GM19324 (cell line): ENCODE data around the gene PLA2G2D.
"Not testable (repeated sequence)": the region's sequence is repeated elsewhere in the genome, so short reads cannot be mapped to it uniquely, and the experiment has no call there.

ENCODE experiments used
- ATAC-seq: cut with Tn5 transposase; IDR thresholded peaks from one replicate; pipeline ENCODE4 v1.9.1; 2021; ENCODE audit warnings: mild to moderate bottlenecking, moderate library complexity; ENCODE audit not compliant: unreplicated experiment, low FRiP score

PLA2G2D gene

DNA sequence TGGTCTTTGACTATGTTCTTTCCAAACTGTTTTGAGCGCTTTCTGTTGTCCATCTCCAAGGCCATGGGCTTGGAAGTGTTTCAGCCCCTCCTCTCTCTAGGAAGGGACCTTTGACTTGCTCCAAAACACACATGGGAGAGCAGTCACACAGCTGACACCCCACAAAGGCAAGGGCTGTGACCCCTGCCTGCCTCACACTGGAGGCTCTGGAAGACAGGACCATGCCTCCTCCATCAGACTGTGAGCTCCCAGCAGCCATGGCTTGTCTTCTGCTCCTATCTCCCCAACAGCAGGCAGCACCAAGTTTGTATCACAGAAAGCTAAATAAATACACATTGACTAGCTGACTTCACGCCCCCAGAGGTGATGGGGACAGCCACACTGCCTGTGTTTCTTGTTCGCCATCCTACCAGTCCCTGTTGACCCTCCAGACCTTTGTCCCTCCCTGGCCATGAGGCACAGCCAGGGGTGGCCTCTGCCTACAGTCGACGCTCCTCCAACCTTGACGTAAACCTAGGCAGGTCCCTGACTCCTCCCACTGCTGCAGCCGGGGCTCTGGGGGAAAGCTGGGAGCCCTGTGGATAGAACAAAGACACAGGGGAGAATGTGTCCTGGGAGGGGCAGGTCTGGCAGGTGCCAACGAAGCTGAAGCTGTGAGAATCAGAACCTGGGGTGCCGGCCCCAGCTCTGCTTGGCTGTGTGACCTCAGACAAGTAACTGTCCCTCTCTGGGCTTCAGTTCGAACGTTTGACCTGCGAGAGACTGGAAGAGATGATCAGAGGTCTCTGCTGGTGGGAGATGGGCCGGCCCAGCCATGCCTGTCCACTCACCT is 24.6 kb upstream of the PLA2G2D start:
- ATAC-seq: no peak

DNA sequence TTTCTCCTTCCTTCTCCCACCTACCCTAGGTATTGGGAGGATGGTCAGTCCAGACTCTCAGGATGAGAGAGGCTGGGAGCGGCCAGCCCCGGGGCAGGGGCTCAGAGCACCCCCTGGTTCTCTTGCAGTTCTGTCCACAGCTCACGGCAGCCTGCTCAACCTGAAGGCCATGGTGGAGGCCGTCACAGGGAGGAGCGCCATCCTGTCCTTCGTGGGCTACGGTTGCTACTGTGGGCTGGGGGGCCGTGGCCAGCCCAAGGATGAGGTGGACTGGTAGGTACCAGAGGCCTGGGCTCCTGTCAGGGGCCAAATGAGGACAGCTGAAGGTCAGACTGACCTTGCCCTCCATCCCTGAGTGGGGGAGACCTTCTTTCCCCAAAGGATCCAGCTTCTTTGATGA is 24.0 kb upstream of the PLA2G2D start:
- no peak for ATAC-seq

DNA sequence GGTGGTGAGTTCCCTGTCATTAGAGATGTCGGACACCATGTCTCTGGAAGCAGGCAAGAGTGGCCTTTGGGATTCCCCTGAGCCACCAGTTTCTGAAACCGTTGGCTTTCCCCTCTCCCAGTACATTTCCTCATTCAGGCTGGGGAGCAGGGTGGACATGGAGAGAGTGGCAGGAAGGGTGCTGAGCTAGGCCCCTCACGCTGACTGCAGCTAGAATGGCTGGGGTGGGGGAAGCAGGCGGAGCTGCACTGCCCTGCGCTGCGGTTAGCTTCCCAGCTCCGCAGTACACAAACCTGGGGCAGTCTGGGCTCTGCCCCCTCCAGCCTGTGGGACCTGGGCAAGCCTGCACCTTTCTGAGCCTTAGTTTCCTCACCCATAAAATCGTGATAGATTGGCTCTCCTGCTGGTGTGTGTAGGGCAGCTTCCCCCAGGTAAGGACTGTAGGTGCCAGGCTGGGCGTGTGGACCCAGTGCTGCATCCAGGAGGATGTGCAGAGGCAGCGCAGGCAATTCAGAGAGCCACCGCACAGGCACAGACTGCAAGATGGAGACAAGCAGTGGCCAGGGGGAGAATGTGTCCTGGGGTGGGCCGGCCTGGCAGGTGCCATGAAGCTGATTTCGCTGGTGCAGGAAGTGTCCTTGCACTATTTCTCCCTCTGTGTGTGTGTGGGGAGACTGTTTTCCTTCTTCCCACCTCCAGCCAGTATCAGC is 22.8 kb upstream of the PLA2G2D start:
- no peak for ATAC-seq

DNA sequence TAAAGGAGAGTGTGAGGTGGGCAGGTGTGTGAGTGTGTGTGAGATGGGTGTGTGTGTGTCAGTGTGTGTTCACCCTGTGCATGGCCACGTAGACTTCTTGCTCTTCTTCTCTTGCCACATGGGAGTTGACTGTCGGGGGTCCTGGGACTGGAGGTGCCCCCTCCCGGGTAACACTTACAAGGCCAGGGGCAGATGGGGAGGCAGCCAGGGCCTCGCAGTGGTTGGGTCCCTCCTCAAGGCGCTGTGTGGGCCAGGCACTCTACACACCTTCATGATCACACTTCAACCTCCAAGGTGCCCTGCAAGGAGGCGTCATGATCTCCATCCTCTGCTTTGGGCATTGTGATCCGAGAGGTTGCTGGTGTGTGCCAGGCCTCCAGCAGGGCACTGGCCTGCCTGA is 22.1 kb upstream of the PLA2G2D start:
- ATAC-seq: no peak

DNA sequence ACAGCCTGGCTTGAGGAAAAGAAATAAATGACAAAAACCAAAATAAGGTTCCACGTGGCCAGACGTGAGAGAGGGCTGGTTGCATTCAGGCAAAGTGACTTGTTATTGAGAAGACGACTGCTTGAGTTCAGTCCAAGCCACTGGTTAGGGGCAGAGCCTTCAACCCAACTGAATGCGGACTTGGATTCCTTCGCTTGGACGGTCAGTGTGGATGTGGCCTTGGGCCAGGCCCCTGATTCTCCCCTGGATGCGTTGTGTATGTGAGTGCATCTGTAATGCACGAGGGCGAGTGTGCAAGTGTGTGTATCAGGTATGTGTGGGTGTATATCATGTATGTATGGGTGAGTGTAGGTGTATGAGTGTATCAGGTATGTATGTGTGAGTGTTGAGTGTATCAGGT is 21.7 kb upstream of the PLA2G2D start:
- no peak for ATAC-seq

DNA sequence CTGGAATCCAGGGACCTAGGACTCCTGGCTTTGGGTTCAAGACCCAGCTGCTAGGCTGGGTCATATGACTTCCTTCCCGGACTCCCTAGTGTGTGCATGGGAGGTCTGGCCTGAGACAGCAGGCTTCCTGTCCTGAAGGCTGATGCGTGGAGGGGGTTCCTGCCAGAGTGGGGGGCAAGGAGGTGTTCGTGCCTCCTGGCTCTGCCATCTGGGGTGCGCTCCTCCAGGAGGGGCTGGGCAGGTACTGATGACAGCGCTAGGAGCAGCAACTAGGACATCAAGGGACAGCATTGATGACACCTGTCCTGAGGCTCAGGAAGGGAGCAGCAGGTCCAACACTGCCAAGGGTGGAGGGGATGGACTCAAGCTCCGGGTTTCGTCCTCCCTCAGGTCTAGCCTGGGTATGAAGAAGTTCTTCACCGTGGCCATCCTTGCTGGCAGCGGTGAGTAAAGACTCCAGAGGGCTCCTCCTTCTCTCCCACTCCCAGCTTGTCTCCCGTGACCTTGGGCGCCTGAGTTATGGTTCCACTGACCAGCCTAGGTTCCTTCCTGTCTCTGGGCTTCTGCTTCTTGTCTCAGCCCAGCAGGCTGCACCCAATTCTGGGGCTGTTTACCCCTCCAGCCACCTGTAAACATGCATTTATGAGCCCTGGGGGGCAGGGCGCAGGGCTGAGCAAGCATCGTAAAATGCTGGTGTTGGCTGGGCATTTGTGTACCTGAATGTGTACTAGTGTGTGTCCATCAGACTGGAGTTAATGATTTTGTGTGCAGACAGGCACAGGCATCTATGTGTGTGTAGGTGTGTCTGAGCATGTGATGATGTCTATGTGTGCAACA is 20.7 kb upstream of the PLA2G2D start:
- no peak for ATAC-seq

DNA sequence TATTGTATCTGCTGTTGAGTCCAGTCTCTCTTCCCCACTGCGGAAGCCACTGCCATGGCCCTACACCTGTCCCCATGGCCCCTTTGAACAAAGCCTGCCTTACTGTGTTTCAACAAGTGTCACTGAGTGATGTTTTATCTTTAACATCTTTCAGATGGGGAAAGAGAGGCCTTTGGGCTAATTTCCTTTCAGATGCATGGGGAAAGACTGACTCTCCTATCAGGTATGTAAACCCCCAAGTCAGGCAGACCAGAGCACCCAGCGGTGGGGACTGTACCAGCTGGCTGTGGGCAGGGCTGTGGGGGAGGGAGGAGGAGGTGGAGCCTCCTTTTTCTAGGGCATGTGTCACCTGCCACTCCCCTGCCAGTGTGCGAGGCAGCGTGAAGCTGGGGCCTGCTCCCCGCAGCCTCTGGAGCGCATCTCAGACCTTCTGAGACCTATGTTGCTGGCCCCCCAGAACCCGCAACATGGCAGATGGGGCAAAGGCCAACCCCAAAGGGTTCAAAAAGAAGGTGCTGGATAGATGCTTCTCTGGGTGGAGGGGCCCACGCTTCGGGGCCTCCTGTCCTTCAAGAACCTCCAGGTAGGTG is 19.7 kb upstream of the PLA2G2D start, which contains the start of gene PLA2G2F:
PLA2G2F (plus strand) TSS at position 363 of the 590 bp plus-strand sequence; CDS start at position 468, 105 bp downstream.
- ATAC-seq: no peak

DNA sequence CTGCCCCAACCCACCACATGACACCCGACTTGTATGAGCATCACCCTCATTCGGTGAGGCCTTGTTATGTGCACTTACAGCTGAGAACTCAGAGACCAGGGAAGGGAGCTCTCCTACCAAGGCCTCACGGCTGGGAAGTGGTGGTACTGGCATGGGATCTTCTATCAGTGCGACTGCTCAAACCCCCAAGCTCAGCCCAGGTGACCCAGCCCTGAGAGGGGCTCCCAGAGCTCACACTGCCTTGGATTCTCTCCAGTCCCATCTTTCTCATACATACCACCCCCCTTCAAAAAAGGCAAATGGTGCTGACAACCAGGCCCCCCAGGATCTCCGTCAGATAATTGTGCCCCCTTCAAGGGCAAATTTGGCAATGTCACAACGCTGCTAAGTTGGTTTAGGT is 19.0 kb upstream of the PLA2G2D start:
- ATAC-seq: no peak

DNA sequence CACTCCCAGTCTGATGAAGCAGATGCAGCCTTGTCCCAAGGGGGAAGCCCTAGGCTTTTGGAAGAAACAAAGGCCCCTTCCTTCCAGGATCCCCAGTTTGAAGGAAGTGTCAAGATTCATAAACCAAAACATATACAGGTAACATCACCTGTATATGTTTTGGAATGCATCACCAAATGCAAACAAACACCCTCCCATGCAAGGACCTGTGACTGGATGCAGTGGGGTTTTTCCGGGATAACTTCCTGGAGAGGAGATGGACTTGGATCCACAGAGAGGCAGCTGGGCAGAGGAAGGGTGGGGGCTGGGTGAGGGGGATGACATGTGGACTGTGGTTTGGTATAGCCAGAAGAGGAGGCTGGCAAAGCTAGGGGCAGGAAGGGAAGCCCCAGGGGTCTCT is 18.3 kb upstream of the PLA2G2D start:
- ATAC-seq: no peak

DNA sequence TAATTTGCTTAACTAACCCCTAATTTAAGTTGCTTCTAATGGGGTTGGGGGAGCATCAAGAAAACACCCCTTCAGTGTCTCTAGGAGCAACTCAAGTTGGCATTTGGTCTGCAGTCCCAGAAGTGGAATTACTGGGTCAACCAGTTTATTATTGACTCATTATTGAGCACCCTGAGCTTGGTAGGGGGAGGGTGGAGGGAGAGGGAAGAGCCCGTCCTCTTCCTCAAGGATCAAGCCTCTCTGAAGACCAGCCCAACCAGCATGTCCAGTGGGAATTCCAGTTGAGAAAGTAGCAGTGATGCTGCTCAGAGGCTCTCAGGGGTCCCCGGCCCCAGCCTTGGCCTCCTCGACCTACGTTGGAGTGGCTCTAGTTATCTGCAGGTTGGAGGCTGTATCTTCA is 17.7 kb upstream of the PLA2G2D start:
- ATAC-seq: no peak

DNA sequence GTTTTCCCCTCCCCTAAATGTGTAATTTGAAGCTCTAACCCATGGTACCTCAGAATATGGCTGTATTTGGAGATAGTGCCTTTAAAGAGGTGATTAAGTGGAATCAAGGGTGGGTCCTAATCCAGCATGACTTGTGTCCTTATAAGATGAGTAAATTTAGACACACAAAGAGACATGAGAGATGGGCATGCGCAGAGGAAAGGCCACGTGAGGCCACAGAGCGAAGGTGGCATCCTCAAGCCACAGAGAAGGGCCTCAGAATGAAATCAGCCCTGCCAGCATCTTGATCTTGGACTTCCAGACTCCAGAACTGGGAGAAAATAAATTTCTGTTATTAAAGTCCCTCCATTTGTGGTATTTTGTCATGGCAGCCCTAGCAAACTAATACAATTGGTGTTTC is 16.9 kb upstream of the PLA2G2D start:
- ATAC-seq: no peak

DNA sequence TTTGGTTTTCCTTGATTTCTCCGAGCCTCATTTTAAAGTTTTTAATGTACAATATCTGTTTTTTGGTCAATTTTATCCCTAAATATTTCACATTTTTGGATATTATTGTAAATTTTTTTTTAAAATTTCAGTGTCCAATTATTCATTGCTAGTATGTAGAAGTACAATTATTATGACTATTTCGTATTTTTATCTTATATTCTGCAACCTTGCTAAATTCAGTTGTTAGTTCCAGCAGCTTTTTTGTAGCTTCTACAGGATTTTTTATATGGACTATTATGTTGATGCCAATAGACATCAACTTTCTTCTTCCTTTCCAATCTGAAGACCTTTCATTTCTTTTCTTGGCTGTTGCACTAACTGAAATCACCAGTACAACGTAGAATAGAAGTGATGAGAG is 15.7 kb upstream of the PLA2G2D start:
- no peak for ATAC-seq

DNA sequence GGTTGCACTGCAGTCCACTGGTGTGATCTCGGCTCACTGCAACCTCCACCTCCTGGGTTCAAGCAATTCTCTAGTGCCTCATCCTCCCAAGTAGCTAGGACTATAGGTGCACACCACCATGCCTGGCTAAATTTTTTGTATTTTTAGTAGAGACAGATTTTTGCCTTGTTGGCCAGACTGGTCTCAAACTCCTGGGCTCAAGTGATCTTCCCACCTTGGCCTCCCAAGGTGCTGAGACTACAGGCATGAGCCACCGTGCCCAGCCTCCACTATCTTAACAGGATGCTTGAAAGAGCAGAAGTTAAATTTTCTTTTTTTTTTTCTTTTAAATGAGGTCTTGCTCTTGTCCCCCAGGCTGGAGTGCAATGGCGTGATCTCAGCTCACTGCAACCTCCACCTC is 11.2 kb upstream of the PLA2G2D start:
- not testable (repeated sequence) for ATAC-seq

DNA sequence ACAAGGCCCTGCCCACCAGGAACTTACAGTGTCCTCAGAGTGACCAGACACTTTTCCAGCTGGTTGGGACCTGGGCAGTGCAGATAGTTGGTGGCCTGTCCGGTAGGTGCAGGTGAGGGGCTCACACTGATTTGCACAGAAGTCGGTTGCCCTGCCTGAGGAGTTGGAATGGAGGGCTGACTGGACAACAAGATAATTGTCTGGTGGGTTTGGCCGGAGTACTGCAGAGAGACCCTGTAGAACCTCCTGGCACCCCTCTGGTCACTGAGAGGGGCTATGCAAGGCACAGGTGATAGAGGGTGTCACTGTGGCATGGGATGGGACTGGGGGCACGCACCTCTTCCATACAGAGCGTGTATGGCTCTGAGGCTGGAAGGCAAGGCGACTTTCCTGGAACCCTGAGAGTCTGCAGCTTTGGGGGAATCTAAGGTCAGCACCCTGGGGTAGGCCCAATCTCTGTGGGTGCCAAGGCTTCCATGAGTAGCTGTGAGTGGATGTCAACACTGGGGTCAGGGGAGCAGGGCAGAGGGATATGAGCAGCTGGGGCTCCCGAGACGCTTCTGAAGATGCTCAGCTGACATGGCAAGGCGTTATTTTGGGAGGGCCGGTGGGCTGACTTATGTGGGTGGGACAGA is 7.6 kb upstream of the PLA2G2D start:
- ATAC-seq: no peak

DNA sequence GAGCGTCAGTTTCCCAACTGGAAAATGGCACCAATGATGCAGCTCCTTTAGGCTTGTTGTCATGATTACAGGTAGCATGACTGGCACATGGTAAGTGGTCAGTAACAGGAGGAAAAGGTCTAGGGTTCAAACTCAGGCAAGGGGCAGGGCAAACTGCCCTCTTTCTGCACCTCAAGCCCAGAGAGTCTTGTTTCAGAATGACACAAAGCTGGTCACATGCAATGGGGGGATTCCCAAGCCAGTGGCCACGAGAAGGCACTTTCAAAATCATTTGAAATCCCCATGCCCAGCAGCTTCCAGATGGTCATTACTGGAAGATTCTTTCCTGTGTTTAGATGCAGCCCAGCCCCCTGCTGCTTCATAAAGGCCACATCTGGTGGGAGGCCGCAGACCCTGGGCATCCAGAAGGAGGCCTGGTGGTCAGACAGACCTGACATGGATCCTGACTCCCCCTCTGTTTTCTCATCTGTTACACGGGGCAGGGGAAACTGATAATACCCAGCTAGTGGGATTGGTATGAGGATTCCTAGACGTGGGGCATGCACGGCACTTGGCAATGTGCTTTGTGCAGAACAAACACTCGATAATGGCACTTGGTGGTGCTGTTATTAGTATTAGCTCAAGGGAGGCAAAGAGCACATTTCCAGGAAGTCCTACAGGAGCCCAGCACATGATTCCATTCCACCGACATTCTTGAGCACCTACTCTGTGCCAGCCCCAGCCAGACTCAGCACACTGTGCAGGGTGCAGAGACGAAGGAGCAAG is 6.9 kb upstream of the PLA2G2D start:
- no peak for ATAC-seq

DNA sequence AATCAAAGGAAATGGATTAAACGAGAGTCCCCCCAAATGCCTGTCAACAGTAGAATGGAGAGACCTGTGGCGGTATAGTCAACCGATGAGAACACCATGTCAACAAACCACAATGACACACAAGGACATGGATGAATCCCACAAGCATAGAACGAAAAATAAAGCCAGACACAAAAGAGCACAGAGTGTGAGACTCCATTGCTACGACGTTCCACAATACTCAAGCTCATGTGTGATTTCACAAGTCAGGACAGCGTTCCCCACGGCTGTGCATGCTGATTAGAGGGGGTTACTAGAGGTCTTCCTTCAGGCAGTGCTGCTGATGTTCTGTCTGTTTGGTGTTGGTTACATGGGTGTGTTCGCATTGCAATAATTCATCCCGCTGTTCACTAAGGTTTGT is 5.8 kb upstream of the PLA2G2D start:
- no peak for ATAC-seq

DNA sequence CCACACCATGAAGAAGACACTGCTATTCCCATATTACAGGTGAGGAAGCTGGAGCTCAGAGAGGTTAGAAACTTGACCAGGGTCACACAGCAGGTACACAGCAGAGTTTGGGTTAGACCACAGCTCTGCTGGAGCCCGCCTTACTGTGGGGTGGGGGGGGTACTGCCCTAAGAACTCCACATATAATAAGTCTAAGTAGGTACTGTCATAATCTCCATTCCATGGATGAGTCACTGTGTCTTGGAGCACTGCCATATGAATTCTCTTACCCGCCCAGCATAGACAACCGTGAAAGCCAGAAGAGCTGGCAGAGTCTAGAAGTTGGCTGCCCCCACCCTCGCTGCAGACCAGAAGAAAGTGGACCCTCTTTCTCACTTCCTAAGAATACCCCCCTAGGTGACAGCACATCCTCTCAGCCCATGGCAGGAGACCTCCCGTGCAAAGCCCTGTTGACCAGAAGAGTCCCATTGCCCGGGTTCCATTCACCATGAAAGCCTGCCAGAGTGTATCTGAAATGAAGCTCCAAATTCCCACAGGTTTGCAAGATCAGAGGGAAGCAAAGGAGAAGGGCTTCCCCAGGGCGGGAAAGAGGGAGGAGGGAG is 5.2 kb upstream of the PLA2G2D start:
- ATAC-seq: no peak

DNA sequence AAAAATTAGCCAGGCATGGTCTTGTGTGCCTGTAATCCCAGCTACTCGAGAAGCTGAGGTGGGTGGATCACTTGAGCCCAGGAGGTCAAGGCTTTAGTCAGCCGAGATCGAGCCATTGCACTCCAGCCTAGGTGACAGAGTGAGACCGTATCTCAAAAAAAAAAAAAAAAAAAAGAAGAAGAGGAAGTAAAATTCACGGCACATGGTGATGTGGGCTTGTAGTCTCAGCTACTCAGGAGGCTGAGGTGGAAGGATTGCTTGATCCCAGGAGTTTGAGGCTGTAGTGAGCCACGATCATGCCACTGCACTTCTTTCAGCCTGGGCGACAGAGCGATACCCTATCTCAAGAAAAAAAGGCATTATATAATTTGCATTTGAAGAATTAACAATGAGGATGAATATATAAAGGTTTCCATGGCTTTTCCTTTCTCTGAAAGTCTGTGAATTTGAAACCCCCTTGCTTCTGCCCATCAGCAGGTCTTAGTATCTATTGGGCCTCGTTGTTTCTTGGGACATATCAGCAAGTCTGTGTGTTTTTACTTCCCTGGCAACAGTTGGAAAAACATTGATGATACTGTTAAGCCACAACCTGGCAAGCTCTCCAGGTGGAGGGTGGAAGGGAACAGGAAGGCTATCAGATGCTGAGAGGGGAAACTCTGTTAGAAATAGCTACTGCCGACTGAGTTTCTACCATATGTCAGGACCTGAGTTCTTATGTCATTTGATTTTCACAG is 4.6 kb upstream of the PLA2G2D start:
- ATAC-seq: no peak
